SK-N-SH treated with all-trans-retinoic acid at 6 μM for 48 hours (cell line): ENCODE results near the gene RNFT2.

Source experiments
- ATAC-seq: fragments of 200-7000 bp; cut with Tn5 transposase; 3 replicates; pipeline ENCODE4 v1.9.1; 2020; ENCODE audit warnings: mild to moderate bottlenecking, moderate library complexity
- ARNTL ChIP-seq: fragments of 450-650 bp; formaldehyde crosslinking; IDR thresholded peaks from 2 replicates; pipeline ENCODE4 v1.5.0; 2020; ENCODE audit warnings: low read depth, mild to moderate bottlenecking, moderate library complexity, borderline replicate concordance
- BACH2 ChIP-seq: fragments of 250-450 bp; sonication (Bioruptor Pico); IDR thresholded peaks from 2 replicates; pipeline ENCODE4 v1.9.0; 2021; ENCODE audit warnings: mild to moderate bottlenecking, borderline replicate concordance
- CSDC2 ChIP-seq: fragments of 250-450 bp; sonication (Bioruptor Pico); IDR thresholded peaks from 2 replicates; pipeline ENCODE4 v1.5.0; 2020; ENCODE audit warnings: mild to moderate bottlenecking, moderate library complexity
- ESRRG ChIP-seq: fragments of 250-450 bp; sonication (Bioruptor Pico); IDR thresholded peaks from 2 replicates; pipeline ENCODE4 v1.6.1; 2021; ENCODE audit warnings: mild to moderate bottlenecking
- ISL1 ChIP-seq: fragments of 250-450 bp; sonication (Bioruptor Pico); IDR thresholded peaks from 2 replicates; pipeline ENCODE4 v2.1.2; 2022; ENCODE audit warnings: mild to moderate bottlenecking, moderate library complexity
- OSR1 ChIP-seq: fragments of 250-450 bp; sonication (Bioruptor Pico); IDR thresholded peaks from 2 replicates; pipeline ENCODE4 v1.8.0; 2022; ENCODE audit warnings: moderate library complexity, mild to moderate bottlenecking, inconsistent platforms
- PPARA ChIP-seq: fragments of 250-450 bp; sonication (Bioruptor Pico); IDR thresholded peaks from 2 replicates; pipeline ENCODE4 v1.5.0; 2020; ENCODE audit warnings: mild to moderate bottlenecking, borderline replicate concordance
- RARB ChIP-seq: fragments of 250-450 bp; sonication (Bioruptor Pico); IDR thresholded peaks from 2 replicates; pipeline ENCODE4 v1.8.0; 2021; ENCODE audit warnings: mild to moderate bottlenecking, moderate library complexity
- SNAI2 ChIP-seq: fragments of 250-450 bp; sonication (Bioruptor Pico); IDR thresholded peaks from 2 replicates; pipeline ENCODE4 v1.5.0; 2020; ENCODE audit warnings: mild to moderate bottlenecking, moderate library complexity
- ZC3H10 ChIP-seq: fragments of 250-450 bp; sonication (Bioruptor Pico); IDR thresholded peaks from 2 replicates; pipeline ENCODE4 v1.5.1; 2021; ENCODE audit warnings: mild to moderate bottlenecking, moderate library complexity
- ZFP3 ChIP-seq: fragments of 250-450 bp; sonication (Bioruptor Pico); IDR thresholded peaks from 2 replicates; pipeline ENCODE4 v1.5.0; 2020; ENCODE audit warnings: mild to moderate bottlenecking, moderate library complexity
- ZFP30 ChIP-seq: fragments of 450-650 bp; formaldehyde crosslinking; IDR thresholded peaks from 2 replicates; pipeline ENCODE4 v1.5.0; 2022; ENCODE audit warnings: mild to moderate bottlenecking, moderate library complexity
- ZNF70 ChIP-seq: fragments of 450-650 bp; formaldehyde crosslinking; IDR thresholded peaks from 2 replicates; pipeline ENCODE4 v1.5.0; 2020; ENCODE audit warnings: mild to moderate bottlenecking, moderate library complexity
- ZNF8 ChIP-seq: fragments of 450-650 bp; formaldehyde crosslinking; IDR thresholded peaks from 2 replicates; pipeline ENCODE4 v1.5.0; 2020; ENCODE audit warnings: mild to moderate bottlenecking, moderate library complexity
- TF ChIP-seq, protein P1 (sequence below): fragments of 250-450 bp; sonication (Bioruptor Pico); IDR thresholded peaks from 2 replicates; pipeline ENCODE4 v1.5.1; 2021; ENCODE audit warnings: mild to moderate bottlenecking, moderate library complexity
- TF ChIP-seq, protein P2 (sequence below): fragments of 250-450 bp; sonication (Bioruptor Pico); IDR thresholded peaks from 2 replicates; pipeline ENCODE4 v1.5.1; 2020; ENCODE audit warnings: low read depth, mild to moderate bottlenecking, moderate library complexity
- TF ChIP-seq, protein P3 (sequence below): fragments of 250-450 bp; sonication (Bioruptor Pico); IDR thresholded peaks from 2 replicates; pipeline ENCODE4 v1.8.0; 2020; ENCODE audit warnings: mild to moderate bottlenecking, moderate library complexity, borderline replicate concordance
- TF ChIP-seq, protein P4 (sequence below): fragments of 250-450 bp; sonication (Bioruptor Pico); IDR thresholded peaks from 2 replicates; pipeline ENCODE4 v1.5.0; 2020; ENCODE audit warnings: mild to moderate bottlenecking, moderate library complexity
- TF ChIP-seq, protein P5 (sequence below): fragments of 250-450 bp; sonication (Bioruptor Pico); IDR thresholded peaks from 2 replicates; pipeline ENCODE4 v1.8.0; 2021; ENCODE audit warnings: low read depth, mild to moderate bottlenecking, moderate library complexity, borderline replicate concordance

RNFT2 gene

DNA sequence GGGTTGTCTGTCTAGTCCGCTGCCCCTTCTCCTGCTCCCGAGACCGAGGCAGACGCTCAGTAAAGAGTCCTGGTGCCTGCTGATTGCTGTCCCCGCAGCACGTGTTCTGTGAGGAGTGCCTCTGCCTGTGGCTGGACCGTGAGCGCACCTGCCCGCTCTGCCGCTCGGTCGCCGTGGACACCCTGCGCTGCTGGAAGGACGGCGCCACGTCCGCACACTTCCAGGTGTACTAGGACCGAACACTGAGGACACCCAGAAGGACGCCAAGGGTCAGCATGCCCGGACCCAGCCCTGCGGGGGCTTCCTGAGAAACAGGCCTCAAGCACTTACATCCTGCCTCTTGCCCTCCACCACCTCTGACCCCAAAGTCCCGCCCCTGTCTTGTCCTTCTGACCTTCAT is 111.1 kb downstream of the RNFT2 start:
- no peak for TF ChIP-seq PPARA
- TF ChIP-seq, protein P1, sequence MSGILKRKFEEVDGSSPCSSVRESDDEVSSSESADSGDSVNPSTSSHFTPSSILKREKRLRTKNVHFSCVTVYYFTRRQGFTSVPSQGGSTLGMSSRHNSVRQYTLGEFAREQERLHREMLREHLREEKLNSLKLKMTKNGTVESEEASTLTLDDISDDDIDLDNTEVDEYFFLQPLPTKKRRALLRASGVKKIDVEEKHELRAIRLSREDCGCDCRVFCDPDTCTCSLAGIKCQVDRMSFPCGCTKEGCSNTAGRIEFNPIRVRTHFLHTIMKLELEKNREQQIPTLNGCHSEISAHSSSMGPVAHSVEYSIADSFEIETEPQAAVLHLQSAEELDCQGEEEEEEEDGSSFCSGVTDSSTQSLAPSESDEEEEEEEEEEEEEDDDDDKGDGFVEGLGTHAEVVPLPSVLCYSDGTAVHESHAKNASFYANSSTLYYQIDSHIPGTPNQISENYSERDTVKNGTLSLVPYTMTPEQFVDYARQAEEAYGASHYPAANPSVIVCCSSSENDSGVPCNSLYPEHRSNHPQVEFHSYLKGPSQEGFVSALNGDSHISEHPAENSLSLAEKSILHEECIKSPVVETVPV (CRISPR knock-in tag), result no peak
- TF ChIP-seq, protein P2, sequence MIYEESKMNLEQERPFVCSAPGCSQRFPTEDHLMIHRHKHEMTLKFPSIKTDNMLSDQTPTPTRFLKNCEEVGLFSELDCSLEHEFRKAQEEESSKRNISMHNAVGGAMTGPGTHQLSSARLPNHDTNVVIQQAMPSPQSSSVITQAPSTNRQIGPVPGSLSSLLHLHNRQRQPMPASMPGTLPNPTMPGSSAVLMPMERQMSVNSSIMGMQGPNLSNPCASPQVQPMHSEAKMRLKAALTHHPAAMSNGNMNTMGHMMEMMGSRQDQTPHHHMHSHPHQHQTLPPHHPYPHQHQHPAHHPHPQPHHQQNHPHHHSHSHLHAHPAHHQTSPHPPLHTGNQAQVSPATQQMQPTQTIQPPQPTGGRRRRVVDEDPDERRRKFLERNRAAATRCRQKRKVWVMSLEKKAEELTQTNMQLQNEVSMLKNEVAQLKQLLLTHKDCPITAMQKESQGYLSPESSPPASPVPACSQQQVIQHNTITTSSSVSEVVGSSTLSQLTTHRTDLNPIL, result no peak
- TF ChIP-seq ESRRG, result no peak
- no peak for TF ChIP-seq ZNF8 (CRISPR knock-in tag)
- TF ChIP-seq CSDC2 (CRISPR knock-in tag), result no peak
- TF ChIP-seq OSR1 (CRISPR knock-in tag), result no peak
- TF ChIP-seq ZNF70 (CRISPR knock-in tag), result no peak
- TF ChIP-seq, protein P3, sequence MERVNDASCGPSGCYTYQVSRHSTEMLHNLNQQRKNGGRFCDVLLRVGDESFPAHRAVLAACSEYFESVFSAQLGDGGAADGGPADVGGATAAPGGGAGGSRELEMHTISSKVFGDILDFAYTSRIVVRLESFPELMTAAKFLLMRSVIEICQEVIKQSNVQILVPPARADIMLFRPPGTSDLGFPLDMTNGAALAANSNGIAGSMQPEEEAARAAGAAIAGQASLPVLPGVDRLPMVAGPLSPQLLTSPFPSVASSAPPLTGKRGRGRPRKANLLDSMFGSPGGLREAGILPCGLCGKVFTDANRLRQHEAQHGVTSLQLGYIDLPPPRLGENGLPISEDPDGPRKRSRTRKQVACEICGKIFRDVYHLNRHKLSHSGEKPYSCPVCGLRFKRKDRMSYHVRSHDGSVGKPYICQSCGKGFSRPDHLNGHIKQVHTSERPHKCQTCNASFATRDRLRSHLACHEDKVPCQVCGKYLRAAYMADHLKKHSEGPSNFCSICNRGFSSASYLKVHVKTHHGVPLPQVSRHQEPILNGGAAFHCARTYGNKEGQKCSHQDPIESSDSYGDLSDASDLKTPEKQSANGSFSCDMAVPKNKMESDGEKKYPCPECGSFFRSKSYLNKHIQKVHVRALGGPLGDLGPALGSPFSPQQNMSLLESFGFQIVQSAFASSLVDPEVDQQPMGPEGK (CRISPR knock-in tag), result no peak
- ATAC-seq, result no peak

DNA sequence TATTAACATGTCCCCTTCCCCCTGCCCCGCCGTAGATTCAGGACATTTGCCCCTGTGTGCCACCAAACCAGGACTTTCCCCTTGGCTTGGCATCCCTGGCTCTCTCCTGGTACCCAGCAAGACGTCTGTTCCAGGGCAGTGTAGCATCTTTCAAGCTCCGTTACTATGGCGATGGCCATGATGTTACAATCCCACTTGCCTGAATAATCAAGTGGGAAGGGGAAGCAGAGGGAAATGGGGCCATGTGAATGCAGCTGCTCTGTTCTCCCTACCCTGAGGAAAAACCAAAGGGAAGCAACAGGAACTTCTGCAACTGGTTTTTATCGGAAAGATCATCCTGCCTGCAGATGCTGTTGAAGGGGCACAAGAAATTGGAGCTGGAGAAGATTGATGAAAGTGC is 114.2 kb downstream of the RNFT2 start:
- TF ChIP-seq RARB (CRISPR knock-in tag) (no peak), ZFP30 (CRISPR knock-in tag) (no peak), ISL1 (no peak)
- no peak for ATAC-seq

DNA sequence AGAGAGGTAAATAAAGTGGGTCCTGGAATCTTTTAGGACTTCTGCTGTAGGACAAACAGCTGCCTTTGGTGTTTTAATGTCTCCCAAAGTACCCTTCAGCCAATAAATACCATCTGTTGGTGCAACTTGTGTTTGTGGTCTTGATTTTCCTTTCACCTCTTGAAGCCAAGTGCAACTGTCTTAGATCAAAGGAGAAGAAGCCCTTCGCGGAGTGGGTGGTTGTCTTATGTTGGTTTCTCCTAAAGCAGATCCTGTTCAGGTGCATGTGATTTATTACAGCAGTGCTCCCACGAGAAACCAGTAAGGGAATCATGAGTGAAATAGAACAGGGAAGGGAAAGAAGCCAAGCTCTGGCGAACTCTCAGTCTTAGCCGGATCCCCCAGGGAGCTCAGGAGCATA is 115.4 kb downstream of the RNFT2 start:
- TF ChIP-seq ISL1, result no peak
- TF ChIP-seq RARB (CRISPR knock-in tag), result no peak
- TF ChIP-seq, protein P1 (CRISPR knock-in tag), result no peak
- TF ChIP-seq, protein P4, sequence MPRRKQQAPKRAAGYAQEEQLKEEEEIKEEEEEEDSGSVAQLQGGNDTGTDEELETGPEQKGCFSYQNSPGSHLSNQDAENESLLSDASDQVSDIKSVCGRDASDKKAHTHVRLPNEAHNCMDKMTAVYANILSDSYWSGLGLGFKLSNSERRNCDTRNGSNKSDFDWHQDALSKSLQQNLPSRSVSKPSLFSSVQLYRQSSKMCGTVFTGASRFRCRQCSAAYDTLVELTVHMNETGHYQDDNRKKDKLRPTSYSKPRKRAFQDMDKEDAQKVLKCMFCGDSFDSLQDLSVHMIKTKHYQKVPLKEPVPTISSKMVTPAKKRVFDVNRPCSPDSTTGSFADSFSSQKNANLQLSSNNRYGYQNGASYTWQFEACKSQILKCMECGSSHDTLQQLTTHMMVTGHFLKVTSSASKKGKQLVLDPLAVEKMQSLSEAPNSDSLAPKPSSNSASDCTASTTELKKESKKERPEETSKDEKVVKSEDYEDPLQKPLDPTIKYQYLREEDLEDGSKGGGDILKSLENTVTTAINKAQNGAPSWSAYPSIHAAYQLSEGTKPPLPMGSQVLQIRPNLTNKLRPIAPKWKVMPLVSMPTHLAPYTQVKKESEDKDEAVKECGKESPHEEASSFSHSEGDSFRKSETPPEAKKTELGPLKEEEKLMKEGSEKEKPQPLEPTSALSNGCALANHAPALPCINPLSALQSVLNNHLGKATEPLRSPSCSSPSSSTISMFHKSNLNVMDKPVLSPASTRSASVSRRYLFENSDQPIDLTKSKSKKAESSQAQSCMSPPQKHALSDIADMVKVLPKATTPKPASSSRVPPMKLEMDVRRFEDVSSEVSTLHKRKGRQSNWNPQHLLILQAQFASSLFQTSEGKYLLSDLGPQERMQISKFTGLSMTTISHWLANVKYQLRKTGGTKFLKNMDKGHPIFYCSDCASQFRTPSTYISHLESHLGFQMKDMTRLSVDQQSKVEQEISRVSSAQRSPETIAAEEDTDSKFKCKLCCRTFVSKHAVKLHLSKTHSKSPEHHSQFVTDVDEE (CRISPR knock-in tag), result no peak
- no peak for TF ChIP-seq ARNTL (CRISPR knock-in tag)
- TF ChIP-seq, protein P5, sequence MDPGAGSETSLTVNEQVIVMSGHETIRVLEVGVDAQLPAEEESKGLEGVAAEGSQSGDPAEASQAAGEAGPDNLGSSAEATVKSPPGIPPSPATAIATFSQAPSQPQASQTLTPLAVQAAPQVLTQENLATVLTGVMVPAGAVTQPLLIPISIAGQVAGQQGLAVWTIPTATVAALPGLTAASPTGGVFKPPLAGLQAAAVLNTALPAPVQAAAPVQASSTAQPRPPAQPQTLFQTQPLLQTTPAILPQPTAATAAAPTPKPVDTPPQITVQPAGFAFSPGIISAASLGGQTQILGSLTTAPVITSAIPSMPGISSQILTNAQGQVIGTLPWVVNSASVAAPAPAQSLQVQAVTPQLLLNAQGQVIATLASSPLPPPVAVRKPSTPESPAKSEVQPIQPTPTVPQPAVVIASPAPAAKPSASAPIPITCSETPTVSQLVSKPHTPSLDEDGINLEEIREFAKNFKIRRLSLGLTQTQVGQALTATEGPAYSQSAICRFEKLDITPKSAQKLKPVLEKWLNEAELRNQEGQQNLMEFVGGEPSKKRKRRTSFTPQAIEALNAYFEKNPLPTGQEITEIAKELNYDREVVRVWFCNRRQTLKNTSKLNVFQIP, result no peak
- TF ChIP-seq ESRRG, result no peak
- no peak for TF ChIP-seq CSDC2 (CRISPR knock-in tag)
- TF ChIP-seq BACH2 (CRISPR knock-in tag), result no peak
- TF ChIP-seq OSR1 (CRISPR knock-in tag), result no peak
- no peak for TF ChIP-seq ZC3H10 (CRISPR knock-in tag)
- no peak for TF ChIP-seq SNAI2 (CRISPR knock-in tag)
- TF ChIP-seq ZFP3, result no peak
- ATAC-seq, result no peak
